Measurements from ENCODE around the gene HOXC5.

Gene HOXC5

GRCh38 chr12:54032627-54033100, at the start of gene HOXC5:
Gene HOXC5, plus strand, starts transcription at chr12:54033050. Its CDS starts 73 bp downstream, at chr12:54033123.
- DNase-seq (ENCODE audit: low spot score): peak; percentile 85

GRCh38 chr12:53983568-53983949, 49.3 kb upstream of the HOXC5 start:
- DNase-seq (ENCODE audit: low spot score): peak; percentile 50

GRCh38 chr12:53983950-53984572, 48.8 kb upstream of the HOXC5 start:
- DNase-seq (ENCODE audit: low spot score): no peak

GRCh38 chr12:53984901-53985691, 47.8 kb upstream of the HOXC5 start, which contains the start of gene HOXC10:
Gene HOXC10, plus strand, starts transcription at chr12:53985146. Its CDS starts 114 bp downstream, at chr12:53985260.
- peak; percentile 89 for DNase-seq (ENCODE audit: low spot score)

- DNase-seq (ENCODE audit: low spot score): no peak
Observed at GRCh38 chr12:53985692-53985993, 47.2 kb upstream of the HOXC5 start.

- DNase-seq (ENCODE audit: low spot score): no peak
Observed at GRCh38 chr12:53985994-53986685, 46.7 kb upstream of the HOXC5 start.

GRCh38 chr12:53986686-53987483, 46.0 kb upstream of the HOXC5 start:
- no peak for DNase-seq (ENCODE audit: low spot score)

GRCh38 chr12:53987787-53988230, 45.0 kb upstream of the HOXC5 start:
- no peak for DNase-seq (ENCODE audit: low spot score)

- no peak for DNase-seq (ENCODE audit: low spot score)
Observed at GRCh38 chr12:53988541-53989226, 44.2 kb upstream of the HOXC5 start.

GRCh38 chr12:53989227-53990113, 43.4 kb upstream of the HOXC5 start:
- DNase-seq (ENCODE audit: low spot score): peak; percentile 72

- no peak for DNase-seq (ENCODE audit: low spot score)
Observed at GRCh38 chr12:53990311-53991076, 42.4 kb upstream of the HOXC5 start.

GRCh38 chr12:53991077-53991460, 41.8 kb upstream of the HOXC5 start:
- DNase-seq (ENCODE audit: low spot score): peak; percentile 47

- no peak for DNase-seq (ENCODE audit: low spot score)
Observed at GRCh38 chr12:53992377-53992889, 40.4 kb upstream of the HOXC5 start.

- no peak for DNase-seq (ENCODE audit: low spot score)
Observed at GRCh38 chr12:53993162-53994008, 39.5 kb upstream of the HOXC5 start.

- DNase-seq (ENCODE audit: low spot score): no peak
Observed at GRCh38 chr12:53994009-53994263, 38.9 kb upstream of the HOXC5 start.

- no peak for DNase-seq (ENCODE audit: low spot score)
Observed at GRCh38 chr12:53994264-53995001, 38.4 kb upstream of the HOXC5 start.

- no peak for DNase-seq (ENCODE audit: low spot score)
Observed at GRCh38 chr12:53995002-53995377, 37.9 kb upstream of the HOXC5 start.

Data from cerebellar cortex (tissue), 1 donor.